ENCODE results near the gene OR1F1. TPM values are rescaled to one million over a fixed set of nuclear protein-coding genes. Genes with fewer than 3 reads are reported as not detected.

Gene OR1F1
- total RNA-seq, 1 donor: not detected

DNA sequence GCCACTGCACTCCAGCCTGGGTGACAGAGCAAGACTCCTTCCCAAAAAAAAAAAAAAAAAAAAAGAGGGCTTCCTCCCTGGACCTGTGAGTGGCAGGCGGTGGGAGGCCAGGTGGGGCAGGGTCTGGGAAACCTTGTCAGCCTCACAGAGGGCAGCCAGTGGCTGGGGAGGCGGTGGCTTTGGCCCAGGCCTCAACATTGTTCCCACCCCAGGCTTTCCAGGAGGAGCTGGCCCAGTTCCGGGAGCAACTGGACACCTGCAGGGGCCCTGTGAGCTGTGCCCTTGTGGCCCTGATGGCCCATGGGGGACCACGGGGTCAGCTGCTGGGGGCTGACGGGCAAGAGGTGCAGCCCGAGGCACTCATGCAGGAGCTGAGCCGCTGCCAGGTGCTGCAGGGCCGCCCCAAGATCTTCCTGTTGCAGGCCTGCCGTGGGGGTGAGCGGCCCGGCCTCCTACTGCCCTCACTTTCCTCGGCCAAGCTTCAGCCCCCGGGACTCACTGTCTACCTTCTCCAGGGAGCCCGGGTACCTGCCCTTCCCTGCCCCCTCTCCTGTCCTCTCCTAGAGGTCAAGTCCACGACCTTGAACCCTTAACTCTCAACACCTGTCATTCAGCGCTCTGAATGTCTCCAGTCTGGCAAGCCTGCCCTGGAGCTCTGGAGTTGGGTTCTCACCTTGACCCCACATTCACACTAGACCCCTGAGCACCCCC lies 40.8 kb upstream of the OR1F1 start:
- H3K9me3 ChIP-seq (ENCODE audit: low read depth, low read length): no peaks in the 10 kb centered on the region
- H3K4me1 ChIP-seq (ENCODE audit: insufficient read depth, low read length): peaks cover 29% of the 10 kb centered on the region
- no peak overlapping the region for H3K4me3 ChIP-seq (ENCODE audit: low read length)
- no peaks in the 10 kb centered on the region for H3K27me3 ChIP-seq (ENCODE audit: insufficient read depth, low read length)

DNA sequence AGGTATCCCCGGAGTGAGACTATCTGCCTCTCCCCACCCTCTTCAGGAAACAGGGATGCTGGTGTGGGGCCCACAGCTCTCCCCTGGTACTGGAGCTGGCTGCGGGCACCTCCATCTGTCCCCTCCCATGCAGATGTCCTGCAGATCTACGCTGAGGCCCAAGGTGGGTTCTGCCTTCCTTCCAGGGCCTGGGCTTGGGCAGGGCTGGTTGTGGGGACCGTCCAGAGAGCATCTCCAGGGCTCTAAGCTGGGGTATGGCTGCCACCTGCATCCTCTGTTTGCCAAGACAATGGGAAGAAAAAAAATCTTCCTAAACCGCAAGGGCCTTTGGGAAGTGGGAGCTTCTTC lies 40.3 kb upstream of the OR1F1 start:
- no peak overlapping the region for H3K4me3 ChIP-seq (ENCODE audit: low read length)
- H3K9me3 ChIP-seq (ENCODE audit: low read depth, low read length): no peaks in the 10 kb centered on the region
- H3K27me3 ChIP-seq (ENCODE audit: insufficient read depth, low read length): no peaks in the 10 kb centered on the region
- peaks cover 34% of the 10 kb centered on the region for H3K4me1 ChIP-seq (ENCODE audit: insufficient read depth, low read length)

DNA sequence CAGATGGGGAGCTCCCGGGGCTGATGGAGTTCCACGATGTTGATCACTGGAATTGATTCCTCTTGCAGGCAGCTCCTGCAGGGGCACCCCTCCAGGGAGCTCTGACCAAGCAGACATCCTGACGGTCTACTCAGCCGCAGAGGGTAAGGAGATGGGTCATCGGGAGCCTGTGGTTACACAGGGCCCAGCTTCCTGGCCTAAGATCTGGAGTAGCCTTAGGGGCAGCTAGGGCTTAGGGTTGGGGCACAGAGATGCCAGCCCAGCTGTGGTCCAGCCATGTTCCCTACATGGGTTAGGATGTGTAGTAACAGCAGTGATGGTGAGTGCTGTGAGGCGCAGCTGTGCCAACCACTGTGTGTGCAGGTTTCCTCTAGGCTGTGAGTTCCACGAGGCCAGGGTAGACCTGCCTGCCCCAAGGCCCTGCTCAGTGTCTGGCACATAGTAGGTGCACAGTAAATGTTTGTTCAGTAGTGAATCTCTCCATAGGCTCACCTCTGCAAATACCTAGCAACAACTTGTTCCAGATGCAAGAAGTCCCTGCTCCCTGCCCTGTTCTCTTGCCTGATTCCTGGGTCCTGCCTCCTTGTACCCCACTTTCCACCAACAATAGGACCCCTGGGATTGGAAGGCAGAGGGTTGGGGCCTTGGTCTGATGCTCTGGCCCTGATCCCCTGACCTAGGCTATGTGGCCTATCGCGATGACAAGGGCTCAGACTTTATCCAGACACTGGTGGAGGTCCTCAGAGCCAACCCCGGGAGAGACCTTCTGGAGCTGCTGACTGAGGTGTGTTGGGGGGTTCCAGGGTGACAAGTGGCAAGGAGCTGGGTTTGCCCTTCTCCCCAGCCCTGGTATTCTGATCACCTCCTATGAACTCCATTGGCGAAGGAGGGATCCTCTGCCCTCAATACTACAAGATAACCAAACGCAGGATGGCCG lies 39.5 kb upstream of the OR1F1 start:
- no peaks in the 10 kb centered on the region for H3K27me3 ChIP-seq (ENCODE audit: insufficient read depth, low read length)
- H3K4me3 ChIP-seq (ENCODE audit: low read length): no peak overlapping the region
- H3K4me1 ChIP-seq (ENCODE audit: insufficient read depth, low read length): peaks cover 34% of the 10 kb centered on the region
- no peaks in the 10 kb centered on the region for H3K9me3 ChIP-seq (ENCODE audit: low read depth, low read length)

DNA sequence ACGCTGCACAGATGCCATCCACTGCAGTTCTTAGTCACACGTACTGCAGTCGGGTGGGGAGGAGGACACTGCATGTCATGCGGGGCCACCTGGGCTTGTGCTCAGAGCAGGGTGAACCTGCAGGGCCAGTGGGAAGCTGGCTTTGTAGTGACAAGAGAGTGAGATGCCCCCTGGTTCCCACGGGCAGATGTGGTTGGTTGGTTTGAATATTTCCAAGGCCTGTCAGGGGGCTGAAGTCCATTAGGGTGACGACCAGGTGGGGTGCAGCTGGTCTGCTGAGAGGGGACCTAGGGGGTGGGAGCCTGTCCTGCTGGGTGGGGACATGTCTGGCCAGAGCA lies 38.8 kb upstream of the OR1F1 start:
- no peaks in the 10 kb centered on the region for H3K27me3 ChIP-seq (ENCODE audit: insufficient read depth, low read length)
- H3K4me3 ChIP-seq (ENCODE audit: low read length): no peak overlapping the region
- no peaks in the 10 kb centered on the region for H3K9me3 ChIP-seq (ENCODE audit: low read depth, low read length)
- peaks cover 34% of the 10 kb centered on the region for H3K4me1 ChIP-seq (ENCODE audit: insufficient read depth, low read length)

DNA sequence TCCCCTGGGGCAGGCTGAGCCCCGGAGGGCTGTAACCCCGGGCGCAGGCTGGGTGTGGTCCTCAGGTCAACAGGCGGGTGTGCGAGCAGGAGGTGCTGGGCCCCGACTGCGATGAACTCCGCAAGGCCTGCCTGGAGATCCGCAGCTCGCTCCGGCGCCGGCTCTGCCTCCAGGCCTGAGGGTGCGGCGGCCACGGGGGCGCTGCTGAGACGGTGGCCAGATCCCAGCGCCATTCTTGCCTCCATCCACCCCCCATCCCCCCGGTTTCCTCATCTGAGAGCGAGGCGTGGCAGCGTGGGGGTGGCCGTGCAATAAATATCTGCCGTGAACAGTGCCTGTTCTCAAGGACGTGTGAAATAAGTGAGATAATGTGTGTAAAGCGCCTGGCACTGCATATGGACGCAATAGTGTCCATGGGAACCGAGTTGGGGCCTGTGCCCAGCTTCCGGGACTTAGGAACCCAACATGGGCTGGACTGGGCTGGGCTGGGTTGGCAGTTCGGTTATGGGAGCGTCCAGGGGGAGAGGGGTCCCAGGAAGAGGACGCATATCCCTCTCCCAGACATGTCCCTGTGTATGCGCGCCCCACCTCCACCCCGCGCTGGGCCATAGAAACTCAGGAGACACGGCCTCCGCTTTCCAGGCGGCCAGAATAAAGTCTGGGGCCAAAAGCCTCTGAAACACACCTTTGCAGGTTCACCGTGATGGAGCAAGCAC lies 38.2 kb upstream of the OR1F1 start:
- no peaks in the 10 kb centered on the region for H3K9me3 ChIP-seq (ENCODE audit: low read depth, low read length)
- H3K4me3 ChIP-seq (ENCODE audit: low read length): peak overlapping the region; percentile 64
- no peaks in the 10 kb centered on the region for H3K27me3 ChIP-seq (ENCODE audit: insufficient read depth, low read length)
- peaks cover 34% of the 10 kb centered on the region for H3K4me1 ChIP-seq (ENCODE audit: insufficient read depth, low read length)

DNA sequence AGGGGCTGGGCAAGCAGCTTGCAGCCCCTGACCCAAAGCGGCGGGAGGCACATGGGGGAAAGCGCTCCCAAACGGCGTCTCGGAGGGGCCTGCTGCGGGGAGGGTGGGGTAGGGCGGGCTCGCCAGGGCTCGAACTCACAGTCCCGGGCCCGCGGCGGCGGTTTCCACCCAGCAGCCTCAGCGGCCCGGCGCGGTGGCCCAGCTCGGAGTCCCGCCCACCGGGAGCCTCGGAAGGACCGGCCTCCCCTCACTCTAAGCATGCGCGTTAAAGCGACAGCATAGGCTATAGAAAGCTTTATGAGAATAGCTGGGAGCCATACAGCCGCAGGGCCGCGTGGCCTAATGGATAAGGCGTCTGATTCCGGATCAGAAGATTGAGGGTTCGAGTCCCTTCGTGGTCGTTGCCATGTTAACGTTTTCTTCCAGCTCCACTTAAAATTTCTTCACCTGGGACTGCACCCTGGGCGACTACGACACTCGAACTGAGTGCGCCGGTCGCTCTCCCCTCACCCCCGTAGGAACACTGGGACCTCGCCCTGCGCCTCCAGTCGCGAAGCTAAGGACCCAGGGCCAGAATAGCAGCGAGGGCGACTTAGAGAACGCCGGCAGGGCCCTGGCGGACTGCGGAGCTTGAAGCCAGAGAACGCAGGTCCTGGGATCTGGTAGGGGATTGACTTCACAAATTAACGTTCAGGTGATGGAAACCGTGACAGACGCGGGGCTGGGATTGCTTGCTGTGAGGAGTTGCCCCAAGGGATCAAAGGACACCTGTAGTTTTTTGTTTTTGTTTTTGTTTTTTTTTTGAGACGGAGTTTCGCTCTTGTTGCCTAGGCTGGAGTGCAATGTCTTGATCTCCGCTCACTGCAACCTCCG lies 37.4 kb upstream of the OR1F1 start:
- no peaks in the 10 kb centered on the region for H3K9me3 ChIP-seq (ENCODE audit: low read depth, low read length)
- H3K4me1 ChIP-seq (ENCODE audit: insufficient read depth, low read length): peaks cover 34% of the 10 kb centered on the region
- no peaks in the 10 kb centered on the region for H3K27me3 ChIP-seq (ENCODE audit: insufficient read depth, low read length)
- peak overlapping the region; percentile 64 for H3K4me3 ChIP-seq (ENCODE audit: low read length)

DNA sequence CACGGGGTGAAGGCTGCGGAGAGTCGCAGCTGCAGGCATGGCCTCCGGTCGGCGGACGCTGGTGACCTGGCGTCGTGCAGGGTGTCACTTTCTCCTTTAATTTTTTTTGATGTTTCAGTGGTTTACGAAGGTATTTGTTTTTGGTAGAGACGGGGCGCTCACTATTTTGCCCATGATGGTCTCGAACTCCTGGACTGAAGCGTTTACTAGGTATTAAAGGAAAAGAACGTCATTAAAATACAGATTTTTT lies 36.1 kb upstream of the OR1F1 start:
- Histone ChIP-seq H3K4me3 (ENCODE audit: low read length) (no peak overlapping the region), H3K9me3 (ENCODE audit: low read depth, low read length) (no peaks in the 10 kb centered on the region), H3K27me3 (ENCODE audit: insufficient read depth, low read length) (no peaks in the 10 kb centered on the region), H3K4me1 (ENCODE audit: insufficient read depth, low read length) (peaks cover 34% of the 10 kb centered on the region)

DNA sequence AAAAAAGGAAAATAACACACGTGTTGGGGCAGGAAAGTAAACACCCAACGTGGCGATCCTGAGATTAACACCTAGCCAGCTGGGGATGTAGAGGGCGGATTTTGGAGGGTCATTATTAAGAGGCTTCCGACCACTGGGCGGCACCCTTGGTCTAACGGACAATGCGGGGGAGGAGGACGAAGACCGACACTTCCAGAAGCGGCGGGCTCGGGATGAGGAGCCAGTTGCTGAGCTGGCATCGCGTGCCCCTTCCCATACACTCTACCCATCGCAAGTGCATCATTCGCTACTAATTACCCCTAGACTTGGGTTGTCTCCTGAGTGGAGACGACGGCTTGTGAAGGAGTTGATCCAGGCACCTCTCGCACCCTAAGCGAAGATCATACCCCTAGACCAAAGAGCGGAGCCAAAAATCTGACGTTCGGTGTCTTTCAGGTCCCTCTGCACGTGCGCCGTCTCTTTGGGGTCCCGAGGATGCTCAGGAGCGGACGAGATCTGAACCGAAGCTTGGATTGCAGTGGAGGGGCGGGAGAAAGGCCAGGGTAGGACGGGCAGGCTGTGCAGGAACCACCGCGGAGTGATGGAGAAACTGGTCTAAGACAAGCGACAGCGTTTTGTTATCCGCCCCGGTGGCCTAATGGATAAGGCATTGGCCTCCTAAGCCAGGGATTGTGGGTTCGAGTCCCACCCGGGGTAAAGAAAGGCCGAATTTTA lies 35.6 kb upstream of the OR1F1 start:
- Histone ChIP-seq H3K4me1 (ENCODE audit: insufficient read depth, low read length) (peaks cover 37% of the 10 kb centered on the region), H3K9me3 (ENCODE audit: low read depth, low read length) (no peaks in the 10 kb centered on the region), H3K27me3 (ENCODE audit: insufficient read depth, low read length) (peaks cover 4% of the 10 kb centered on the region), H3K4me3 (ENCODE audit: low read length) (no peak overlapping the region)

DNA sequence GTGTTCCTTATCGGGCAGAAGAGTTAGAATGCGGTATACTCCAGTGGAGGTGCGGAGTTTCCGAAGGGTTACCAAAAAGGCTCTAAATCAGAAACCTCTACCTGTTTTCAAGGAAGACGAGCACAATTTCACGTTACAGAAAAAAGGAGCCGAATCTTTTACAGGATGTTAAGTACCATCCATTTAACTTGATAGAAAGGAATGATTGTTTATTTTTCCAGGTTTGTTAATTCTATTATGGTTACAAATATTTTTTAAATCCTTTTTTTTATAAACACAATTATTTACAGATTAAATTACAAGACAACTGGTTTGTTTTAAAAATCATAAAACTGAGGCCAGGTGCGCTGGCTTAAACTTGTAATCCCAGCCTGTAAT lies 35.0 kb upstream of the OR1F1 start:
- H3K4me3 ChIP-seq (ENCODE audit: low read length): no peak overlapping the region
- H3K4me1 ChIP-seq (ENCODE audit: insufficient read depth, low read length): peaks cover 42% of the 10 kb centered on the region
- H3K9me3 ChIP-seq (ENCODE audit: low read depth, low read length): no peaks in the 10 kb centered on the region
- peaks cover 9% of the 10 kb centered on the region for H3K27me3 ChIP-seq (ENCODE audit: insufficient read depth, low read length)

DNA sequence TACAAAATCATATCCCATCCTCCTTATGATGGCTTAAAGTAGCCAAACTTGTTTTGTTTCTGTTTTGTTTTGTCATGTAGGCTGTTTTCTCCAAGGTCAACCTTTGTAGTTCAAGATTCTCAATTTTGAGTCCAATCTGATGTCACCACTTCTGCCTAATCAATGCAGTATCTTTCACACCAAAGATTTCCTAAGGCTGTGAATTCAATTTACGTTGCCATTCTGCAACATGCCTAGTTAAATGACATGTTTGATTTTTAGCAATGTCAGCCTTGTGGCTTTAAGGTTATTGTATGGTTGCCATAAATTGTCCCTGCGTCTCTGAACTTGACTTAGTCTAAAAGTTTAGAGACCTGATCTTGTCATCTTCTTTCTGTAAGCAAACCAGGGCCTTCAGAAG lies 32.8 kb upstream of the OR1F1 start:
- peaks cover 13% of the 10 kb centered on the region for H3K27me3 ChIP-seq (ENCODE audit: insufficient read depth, low read length)
- no peak overlapping the region for H3K4me3 ChIP-seq (ENCODE audit: low read length)
- peaks cover 52% of the 10 kb centered on the region for H3K4me1 ChIP-seq (ENCODE audit: insufficient read depth, low read length)
- H3K9me3 ChIP-seq (ENCODE audit: low read depth, low read length): no peaks in the 10 kb centered on the region

DNA sequence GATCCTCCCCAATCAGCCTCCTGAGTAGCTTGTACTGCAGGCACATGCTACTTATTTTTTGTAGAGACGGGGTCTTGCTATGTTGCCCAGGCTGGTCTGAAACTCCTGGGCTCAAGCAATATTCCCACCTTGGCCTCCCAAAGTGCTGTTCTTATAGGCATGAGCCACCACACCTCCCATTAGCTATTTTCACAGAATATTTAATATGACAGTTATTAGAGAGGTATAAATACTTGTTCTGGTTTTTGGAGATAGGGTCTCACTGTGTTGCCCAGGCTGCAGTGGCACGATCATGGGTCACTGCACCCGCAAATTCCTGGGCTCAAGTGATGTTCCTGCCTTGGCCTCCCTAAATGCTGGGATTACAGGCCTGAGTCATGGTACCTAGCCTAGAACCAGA lies 32.0 kb upstream of the OR1F1 start:
- Histone ChIP-seq H3K4me3 (ENCODE audit: low read length) (no peak overlapping the region), H3K27me3 (ENCODE audit: insufficient read depth, low read length) (peaks cover 14% of the 10 kb centered on the region), H3K4me1 (ENCODE audit: insufficient read depth, low read length) (peaks cover 46% of the 10 kb centered on the region), H3K9me3 (ENCODE audit: low read depth, low read length) (no peaks in the 10 kb centered on the region)

DNA sequence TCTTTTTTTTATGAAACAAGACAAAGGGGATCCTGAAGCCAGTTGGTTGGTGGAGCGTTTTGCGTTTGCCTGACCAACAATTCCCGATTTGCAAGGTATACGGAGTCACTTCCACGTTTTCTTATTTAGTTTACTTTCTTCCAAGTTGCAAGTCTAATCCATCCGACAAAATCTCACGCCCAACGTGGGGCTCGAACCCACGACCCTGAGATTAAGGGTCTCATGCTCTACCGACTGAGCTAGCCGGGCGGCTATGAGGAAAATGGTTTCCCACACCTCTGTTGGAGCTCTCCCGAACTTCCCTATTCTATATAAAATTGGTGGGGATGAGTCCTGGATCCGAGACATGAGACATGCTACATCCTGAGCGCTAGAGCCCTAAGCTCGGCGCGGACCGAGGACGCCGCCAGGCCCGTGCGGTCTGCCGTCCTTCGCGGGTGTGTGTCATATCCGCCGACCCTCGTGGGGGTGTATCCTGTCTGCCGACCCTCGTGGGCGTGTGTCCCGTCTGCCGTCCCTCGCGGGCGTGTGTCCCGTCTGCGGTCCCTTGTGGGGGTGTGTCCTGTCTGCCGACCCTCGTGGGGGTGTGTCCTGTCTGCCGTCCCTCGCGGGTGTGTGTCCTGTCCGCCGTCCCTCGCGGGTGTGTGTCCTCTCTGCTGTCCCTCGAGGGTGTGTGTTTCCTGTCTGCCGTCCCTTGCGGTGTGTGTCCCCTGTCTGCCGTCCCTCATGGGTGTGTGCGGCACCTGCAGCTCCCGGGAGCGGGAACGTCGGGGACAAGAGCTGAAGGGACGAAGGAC lies 30.6 kb upstream of the OR1F1 start:
- peaks cover 17% of the 10 kb centered on the region for H3K27me3 ChIP-seq (ENCODE audit: insufficient read depth, low read length)
- peak overlapping the region; percentile 56 for H3K4me3 ChIP-seq (ENCODE audit: low read length)
- H3K4me1 ChIP-seq (ENCODE audit: insufficient read depth, low read length): peaks cover 33% of the 10 kb centered on the region
- no peaks in the 10 kb centered on the region for H3K9me3 ChIP-seq (ENCODE audit: low read depth, low read length)

DNA sequence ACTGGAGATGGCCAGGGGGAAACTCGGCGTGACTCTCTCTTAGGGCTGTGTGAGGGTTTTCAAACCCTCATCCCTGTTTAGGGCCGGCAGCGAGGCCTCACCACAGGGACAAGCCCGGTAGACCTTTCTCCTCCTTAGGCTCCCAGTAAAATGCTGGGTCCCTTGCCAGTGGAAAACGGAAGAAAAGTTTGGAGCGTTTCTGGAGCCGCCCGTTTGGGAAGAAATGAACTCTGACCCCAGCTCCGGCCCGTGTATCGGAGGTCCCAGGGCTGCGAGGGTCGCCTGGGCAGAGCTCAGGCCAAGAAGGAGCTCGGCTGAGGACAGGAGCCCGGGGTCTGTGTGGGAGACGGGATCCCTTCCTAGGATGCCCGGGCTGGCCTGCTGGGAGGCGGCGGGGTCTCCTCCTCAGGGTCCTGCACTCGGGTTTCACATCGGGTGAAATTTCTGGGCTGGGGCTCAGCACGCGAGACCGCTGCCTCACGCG lies 29.9 kb upstream of the OR1F1 start:
- no peaks in the 10 kb centered on the region for H3K9me3 ChIP-seq (ENCODE audit: low read depth, low read length)
- H3K27me3 ChIP-seq (ENCODE audit: insufficient read depth, low read length): peaks cover 17% of the 10 kb centered on the region

More for the DNA sequence above, 29.9 kb upstream of the OR1F1 start:
- peaks cover 31% of the 10 kb centered on the region for H3K4me1 ChIP-seq (ENCODE audit: insufficient read depth, low read length)
- peak overlapping the region; percentile 56 for H3K4me3 ChIP-seq (ENCODE audit: low read length)
